GM21619 (cell line): Measurements from ENCODE around the gene CCKAR.
"Not testable (repeated sequence)": the region's sequence is repeated elsewhere in the genome, so short reads cannot be mapped to it uniquely, and the experiment has no call there.

Experiments used
- ATAC-seq: cut with Tn5 transposase; IDR thresholded peaks from one replicate; pipeline ENCODE4 v1.9.1; 2021; ENCODE audit not compliant: unreplicated experiment

Gene CCKAR, protein sequence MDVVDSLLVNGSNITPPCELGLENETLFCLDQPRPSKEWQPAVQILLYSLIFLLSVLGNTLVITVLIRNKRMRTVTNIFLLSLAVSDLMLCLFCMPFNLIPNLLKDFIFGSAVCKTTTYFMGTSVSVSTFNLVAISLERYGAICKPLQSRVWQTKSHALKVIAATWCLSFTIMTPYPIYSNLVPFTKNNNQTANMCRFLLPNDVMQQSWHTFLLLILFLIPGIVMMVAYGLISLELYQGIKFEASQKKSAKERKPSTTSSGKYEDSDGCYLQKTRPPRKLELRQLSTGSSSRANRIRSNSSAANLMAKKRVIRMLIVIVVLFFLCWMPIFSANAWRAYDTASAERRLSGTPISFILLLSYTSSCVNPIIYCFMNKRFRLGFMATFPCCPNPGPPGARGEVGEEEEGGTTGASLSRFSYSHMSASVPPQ

DNA sequence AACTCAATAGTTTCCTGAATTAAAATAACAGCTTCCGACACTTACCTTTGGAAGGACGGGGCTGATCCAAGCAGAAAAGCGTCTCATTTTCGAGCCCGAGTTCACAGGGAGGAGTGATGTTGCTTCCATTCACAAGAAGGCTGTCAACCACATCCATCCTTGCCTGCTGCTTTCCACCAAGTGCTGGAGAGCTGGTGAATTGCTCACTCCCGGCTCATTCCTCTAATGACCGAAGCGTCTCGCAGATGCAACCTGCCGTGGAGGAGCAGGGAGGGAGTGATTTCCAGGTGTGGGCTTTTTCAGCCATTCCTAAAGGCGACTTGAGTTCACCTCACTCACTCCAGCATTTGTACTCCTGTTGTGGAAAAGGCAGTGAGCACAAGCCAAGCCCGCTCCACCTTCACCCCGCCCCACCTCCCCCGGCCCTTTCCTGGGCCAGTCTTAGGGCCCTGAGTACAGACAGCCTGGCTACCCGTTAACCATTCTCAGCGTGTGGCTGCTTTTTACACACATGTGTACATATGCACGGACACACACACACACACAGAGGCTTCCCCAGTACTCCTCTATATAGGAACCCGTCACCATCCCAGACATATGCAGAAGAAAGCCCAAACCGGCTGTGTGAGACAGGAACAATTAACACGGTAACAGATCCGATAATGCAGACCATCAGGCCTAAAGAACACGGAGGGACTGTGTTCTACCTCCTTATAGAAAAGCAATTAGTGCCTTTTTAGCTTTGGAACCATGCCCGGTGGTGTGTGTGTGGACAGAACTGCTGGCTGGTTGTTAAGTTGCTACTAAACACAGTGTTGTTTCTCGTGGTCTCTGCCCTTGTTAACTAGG lies at the start of gene CCKAR:
TSS of gene CCKAR (minus strand) at position 374 of the 849 bp plus-strand sequence. CDS start at position 157, 217 bp downstream.
- no peak for ATAC-seq

DNA sequence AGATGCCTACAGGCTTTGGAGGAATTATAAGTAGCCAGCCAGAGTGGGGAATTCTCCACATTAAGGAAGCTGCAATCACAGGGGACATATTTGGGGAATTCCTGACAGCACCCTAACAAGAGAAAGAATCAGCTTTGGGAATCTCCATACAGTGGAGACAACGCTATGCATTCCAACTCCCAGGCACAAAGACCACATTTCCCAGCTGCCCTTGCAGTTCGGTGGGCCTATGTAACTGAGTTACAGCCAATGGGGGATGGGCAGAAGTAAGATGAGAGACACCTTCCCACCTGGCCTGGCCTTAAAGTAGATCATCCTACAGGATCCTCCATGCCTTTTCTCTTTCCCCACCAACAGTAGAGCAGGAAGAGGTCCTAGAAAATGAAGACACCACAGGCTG lies 43.4 kb upstream of the CCKAR start:
- no peak for ATAC-seq

DNA sequence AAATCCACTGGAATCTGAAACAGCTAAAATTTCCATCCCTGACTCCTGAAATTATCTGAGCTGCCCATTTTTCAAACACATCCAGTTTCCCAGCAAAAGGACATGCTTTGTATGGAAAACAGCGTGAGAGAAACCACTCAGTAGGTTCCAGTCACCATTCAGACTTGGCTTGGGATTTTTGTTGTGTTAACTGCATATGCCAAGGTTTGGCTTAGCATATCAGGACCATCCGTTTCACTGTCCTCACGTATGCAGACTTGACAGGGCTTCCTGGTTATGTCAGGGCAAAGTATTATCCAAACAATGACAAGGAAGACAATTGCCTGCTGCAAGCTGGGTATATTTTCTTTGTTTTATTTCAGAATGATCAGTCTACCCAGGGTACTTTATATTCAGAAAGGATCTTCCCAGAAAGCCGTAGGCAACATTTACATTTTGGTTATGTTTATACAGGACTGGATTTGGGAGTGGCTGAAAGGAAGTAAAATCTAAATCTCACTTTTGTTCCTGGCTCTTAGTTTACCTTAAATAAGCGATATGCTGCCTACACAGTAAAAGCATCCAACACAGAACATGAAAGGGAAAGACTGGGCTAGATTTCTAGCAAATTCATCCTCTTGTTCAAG lies 41.3 kb upstream of the CCKAR start:
- no peak for ATAC-seq

DNA sequence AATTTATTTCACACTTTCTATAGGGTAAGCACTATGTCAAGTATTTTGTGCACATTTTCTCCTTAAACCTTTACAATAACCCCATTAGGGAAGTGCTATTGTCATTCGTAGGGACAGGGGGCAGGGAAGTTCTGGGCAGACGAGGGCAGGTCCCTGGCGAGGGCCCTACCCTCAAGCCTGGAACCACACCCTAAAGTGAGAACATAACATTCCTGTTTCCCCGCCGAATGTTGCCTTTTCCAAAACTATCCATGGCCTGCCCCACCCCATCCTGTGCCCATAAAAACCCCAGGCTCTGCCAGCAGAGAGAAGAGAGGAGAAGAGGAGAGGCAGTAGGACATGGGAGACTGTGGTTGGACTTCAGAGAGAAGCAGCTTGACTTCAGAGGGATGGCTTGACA lies 39.8 kb upstream of the CCKAR start:
- ATAC-seq: no peak

DNA sequence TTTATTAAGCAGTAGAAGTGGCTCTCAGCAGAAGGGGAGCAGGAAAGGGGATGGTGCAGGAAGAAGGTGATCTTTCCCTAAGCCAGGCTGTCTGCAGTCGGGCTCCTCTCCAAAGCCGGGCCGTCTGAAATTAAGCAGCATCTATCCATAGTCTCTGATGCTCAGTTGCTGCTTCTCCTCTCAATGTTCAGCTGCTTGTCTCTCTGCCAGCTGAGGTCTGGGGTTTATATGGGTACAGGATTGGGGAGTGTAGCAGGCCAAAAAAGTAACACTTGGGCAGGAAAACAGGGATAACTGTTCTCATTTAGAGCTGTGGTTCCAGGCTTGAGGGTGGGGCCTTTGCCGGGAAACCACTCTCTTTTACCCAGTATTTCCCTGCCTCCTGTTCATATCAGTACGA lies 39.2 kb upstream of the CCKAR start:
- ATAC-seq: no peak

DNA sequence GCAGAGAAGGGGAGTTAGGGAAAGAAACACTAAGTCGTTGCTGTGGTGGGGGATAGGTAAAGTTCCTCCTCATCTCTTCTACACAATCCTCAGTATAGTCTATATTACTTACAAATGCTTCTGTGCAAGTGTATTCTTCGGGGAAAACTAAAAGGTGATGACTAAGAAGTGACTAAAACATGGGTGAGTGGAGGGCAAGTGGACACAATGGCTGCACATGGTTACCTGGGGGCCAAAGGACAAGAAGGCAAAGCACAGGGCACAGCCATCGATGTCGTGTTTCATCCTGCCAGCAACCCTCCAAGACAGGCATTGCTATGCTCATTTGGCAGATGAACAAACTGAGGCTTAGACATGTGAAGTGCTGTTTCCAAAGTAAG lies 35.5 kb upstream of the CCKAR start:
- ATAC-seq: no peak

DNA sequence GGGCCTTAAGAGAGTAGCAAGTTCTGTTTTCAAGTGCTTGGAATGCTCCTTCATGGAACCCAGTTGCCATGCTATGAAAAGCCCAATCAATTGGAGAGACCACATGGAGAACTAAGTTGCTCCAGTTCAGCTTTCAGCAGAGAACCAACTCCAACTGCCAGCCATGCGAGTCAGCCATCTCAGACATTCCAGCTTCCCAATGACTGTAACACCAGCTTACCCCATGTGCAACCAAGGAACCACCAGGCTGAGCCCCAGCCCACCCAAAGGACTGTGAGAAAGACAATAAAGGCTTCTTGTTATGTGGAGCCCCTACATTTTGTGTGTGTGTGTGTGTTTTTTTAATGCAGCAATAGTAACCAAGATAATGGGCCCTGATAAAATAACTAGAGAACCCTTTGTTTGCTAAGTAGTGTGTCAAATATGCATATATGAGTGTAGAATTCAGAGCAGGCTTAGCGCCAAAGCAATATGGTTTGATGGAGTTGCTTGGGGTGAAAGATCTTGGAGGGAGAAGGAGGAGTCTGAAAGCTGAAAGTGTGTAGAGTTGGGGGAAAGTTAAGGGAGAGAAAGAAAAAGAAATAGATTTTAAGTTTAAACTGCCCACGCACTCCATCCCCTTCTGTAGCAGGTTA lies 35.0 kb upstream of the CCKAR start:
- ATAC-seq: no peak

DNA sequence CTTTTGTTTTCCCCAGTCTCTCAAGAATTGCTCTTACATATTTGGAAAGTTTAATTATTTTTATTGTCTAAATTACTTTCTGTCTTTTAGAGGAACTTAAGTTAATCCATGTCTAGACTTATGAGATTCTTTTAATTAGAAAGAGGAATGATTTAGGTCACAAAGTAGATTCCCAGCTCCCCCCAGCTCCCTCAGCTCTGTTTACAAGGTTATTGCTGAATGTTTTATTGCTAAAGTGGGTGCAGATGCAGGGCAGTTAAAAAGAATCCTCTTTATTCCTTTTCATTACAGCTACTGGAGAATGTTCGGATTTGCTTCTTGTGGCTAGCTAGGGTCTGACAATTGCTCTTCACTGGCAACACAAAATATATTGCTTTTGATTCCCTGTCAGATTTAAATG lies 33.7 kb upstream of the CCKAR start:
- ATAC-seq: no peak

DNA sequence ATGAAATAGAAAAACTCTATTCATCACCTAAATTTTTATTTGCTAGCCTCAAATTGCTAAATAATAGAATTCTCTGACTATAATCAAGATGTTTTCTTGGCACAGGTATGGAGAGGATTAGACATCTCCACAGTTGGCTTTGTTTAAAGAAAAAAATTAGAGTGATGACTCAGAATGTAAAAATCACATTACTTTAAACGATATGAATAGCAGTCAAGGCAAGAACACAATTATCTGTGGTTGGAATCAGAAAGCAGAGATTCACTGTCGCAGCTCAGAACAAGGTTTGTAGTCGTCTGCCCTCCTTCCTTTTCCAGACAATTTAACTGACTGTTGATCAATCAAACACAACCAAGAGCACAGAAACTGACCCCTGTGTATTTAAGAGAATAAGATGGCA lies 32.2 kb upstream of the CCKAR start:
- ATAC-seq: no peak

DNA sequence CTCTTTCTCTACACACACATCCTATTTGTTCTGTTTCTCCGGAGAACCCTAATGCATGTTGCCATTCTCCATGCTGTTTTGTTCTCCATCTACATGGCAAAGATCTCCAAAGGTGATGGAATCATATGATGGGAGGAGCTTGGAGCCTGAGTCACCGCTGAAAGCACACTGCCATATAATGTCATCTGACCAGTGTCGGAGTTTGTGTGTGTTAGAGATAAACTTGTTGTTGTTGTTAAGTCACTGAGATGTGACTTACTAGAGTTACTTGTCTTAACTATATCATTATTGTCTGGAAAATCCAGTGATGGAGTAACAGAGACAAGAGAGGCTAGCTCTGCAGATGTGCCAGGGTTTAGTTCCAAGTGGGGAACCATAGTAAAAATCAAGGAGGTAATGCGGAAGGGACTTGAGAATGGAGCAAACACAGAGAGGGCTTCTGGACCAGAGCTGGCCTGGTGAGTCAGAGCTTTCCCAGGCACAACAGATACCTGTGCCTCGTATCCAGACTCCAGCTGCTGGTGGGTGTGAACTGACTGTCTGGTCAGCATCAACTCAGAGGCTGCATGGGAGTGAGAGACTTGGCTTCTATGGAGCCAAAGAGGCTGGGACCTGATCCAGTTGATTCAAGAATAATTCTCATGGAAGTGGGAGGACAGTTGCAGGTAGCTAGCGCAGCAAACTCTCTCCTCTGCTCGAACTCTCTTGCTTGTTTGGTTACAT lies 30.6 kb upstream of the CCKAR start:
- no peak for ATAC-seq

DNA sequence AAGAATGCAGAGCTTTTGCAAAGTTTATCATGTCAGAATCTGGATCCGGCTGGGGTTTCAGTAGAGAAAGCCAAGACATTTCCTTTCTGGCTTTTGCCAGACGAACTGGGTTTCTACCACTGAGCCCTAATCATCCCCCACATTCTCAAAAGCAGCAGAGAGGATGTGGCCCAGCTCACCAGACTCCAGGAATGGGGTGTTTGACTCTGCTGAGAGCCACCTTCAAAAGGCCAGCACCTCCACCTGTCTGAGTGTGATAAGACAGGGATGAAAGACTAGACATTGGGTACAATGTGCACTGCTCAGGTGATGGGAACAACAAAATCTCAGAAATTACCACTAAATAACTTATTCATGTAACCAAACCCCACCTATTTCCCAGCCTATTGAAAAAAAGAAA lies 25.7 kb upstream of the CCKAR start:
- no peak for ATAC-seq

DNA sequence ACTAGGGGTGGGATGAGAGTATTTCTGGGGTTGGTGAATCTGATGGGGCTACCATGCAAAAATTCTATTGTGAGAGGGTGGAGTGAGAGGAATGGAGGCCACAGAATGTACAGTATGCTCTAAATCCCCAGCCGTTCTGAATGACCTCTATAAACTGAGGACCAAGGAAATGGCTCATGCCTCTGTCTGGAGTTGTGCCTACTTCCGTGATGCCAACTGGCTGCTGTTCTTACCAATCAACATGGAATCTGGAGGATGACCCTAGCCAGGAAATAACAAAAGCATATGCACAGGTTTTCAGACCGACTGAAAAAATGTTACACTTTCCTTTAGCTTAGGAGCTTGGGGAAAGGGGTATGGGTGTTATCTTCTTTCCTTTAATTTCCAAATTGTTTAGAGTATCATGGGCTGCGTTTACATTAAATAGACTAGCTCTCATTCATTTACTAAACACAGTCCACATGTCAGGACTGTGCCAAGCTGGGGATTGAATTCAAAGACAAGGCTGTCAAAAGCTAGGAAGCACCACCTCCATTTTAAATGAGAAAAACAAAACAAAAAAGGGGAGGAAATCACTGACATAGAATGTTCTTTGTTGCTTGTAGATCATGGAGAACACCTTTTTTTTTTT lies 20.2 kb upstream of the CCKAR start:
- ATAC-seq: no peak

DNA sequence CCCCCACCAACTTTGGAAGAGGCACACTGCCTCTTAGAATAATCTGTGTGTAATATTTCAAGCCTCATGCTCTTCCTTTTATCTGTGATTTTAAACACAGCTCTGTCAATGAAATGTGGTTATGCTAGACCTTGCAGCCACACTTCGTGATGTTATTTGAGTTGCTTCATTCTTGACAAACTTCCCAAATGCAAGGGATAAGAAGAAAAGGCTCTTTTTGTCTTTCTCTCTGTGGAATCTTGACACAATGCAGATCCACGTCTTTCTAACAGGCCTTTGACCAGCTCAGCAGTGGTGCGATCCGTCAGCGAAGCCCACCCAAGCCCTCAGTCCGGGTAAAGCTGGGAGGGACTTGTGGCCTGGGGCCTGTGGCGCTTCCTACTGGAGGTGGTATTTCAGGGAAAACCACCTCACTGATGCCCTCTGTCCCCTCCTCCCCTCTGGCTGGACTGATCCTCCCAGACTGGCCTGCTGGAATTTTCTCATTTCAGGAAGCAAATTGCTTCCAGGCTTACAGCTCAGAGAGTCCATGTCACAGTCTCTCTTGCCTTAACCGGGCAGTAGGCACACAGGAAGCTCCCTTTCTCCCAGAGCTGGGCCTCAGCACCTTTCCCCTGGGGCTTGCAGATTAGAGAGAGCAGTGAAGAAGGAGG lies 19.5 kb upstream of the CCKAR start:
- ATAC-seq: no peak

DNA sequence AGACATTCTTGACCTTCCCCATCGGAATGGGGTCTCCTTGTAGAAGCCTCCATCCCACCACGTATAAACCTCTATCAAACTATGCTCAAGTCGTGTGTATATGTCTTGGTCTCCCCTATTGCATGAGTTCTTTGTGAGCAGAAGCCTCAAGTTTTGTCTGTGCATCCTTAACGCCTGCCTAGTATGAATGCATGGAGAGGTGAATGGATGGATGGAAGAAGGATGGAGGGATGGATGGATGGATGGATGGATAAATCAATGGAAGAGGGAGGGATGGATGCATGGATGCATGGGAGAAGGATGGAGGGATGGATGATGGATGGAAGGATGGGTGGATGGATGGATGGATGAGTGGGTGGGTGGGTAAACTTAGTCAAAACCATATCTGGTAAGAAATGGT lies 17.0 kb upstream of the CCKAR start:
- no peak for ATAC-seq

DNA sequence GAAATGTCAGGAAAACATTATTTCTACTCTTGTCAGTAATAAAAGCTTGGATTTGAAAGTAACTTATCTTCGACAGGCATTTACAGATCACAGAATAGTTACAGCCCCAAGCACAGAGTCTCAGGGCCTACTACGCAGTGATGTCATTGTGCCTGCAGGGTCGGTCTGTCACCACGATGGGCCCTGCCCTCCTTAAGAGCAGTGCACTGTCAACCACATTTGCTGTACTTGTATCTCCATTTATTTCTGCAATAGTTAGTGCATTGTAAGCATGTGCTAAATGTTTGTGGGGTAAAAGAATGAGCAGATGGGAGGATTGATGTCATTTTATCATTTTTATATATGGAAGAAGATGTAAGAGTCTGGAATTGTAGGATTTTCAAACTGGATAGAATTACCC lies 13.6 kb upstream of the CCKAR start:
- ATAC-seq: no peak

DNA sequence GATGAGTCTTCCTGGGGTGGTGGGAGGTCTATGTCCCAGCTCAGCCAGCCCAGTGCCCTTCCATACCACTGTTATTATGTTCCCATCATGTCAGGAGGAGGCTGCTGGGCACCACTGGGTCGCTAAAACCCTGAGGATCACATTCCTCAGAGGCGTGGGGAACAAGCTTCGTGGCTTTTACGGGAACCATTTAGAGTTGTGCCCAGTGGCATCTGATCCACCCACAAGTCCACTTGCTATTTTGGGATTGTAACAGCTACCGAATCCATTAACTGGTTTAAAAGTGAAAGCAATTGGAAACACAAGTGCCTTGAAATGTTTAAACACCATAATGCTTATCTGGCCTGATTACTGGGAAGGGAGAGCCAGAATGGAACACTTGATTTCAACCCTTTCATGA lies 13.1 kb upstream of the CCKAR start:
- ATAC-seq: no peak

DNA sequence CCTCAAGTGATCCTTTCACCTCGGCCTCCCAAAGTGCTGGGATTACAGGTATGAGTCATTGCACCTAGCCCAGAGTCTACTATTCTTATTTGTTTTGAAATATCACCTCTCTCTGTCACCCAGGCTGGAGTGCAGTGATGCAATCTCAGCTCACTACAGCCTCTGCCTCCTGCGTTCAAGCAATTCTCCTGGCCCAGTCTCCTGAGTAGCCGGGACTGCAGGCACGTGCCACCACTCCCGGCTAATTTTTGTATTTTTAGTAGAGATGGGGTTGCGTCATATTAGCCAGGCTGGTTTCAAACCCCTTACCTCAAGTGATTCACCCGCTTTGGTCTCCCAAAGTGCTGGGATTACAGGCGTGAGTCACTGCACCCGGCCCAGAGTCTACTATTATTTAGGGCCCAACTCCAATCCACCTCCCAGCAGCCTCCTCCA lies 10.3 kb upstream of the CCKAR start:
- ATAC-seq: not testable (repeated sequence)

DNA sequence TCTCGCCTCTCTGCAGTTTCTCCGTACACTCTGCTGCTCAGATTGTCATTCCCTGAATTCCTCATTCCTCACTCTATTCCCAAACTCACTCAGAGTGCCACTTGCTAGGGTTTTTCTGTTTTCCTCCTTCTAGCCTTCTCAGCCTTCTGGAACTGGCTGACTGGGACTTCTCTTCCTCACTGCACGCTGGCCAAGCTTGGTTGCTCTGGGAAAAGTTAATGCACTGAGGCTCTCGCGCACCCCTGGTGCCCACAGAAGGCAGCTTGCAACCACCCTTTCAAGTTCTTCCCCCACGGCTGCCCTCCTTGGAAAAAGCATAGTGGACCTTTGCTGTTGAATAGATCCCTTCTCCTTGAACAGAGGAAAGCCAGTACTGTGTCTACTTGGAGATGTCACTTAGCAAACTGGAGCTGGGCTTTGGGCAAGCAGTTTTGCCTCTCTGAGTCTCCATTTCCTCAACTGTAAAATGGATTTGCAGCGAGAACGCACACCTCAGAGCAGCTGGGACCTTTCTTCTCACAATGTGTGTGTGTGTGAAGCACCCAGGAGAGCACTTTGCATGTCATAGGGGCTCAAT lies 6.0 kb upstream of the CCKAR start:
- ATAC-seq: no peak

DNA sequence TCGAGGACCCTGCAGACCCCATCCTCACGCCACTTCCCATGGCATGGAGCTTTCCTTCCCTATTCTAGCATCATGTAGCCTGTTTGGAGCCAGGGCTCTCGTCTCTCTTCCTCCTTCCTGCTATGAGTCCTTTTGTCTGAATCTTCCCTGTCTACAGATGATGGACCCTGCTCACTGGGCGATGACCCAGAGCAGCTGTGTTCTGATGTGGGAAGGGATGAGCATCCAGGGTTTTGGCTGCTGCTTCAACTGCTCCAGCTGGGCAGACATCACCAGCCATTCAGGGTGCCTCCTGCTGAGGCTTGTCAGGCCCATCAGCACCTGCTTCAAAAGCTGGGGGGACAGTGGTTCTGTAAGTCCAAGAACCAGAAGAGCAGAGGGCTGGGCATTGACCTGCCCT lies 3.2 kb upstream of the CCKAR start:
- no peak for ATAC-seq
